H1 (cell line): ENCODE measurements around the gene STK39. TPM values are rescaled to one million over a fixed set of nuclear protein-coding genes. Genes with fewer than 3 reads are reported as not detected.

Experiments
- CTCF ChIA-PET: fragments of 300-600 bp; sonication (Branson Sonifier 250); formaldehyde crosslinking; loops from one replicate; lab custom pipeline; 2021; ENCODE audit not compliant: partially characterized antibody; lab: Charles Lee
- POLR2A ChIA-PET: fragments of 300-600 bp; sonication (Branson Sonifier 250); formaldehyde crosslinking; loops from one replicate; lab custom pipeline; 2021; ENCODE audit warnings: inconsistent platforms; ENCODE audit not compliant: partially characterized antibody; lab: Charles Lee
- DNase-seq, 2 experiments: peaks; one replicate each; pipeline versions ENCODE4 v3.0.0 to v3.0.0-alpha.2; 2010 to 2022; ENCODE audit warnings: low spot score in 2 of 2, low read depth in 1 of 2, mixed read lengths in 1 of 2
- FAIRE-seq: peaks from 2 replicates; lab custom pipeline; 2011; peaks lifted over from hg19 to GRCh38; lab: Jason Lieb, UNC
- H2AFZ ChIP-seq: 2 replicates; pipeline ENCODE4 v1.8.1; 2012; ENCODE audit warnings: low read length, inconsistent platforms
- H2AK5ac ChIP-seq: 2 replicates; pipeline ENCODE4 v1.6.1; 2013; ENCODE audit warnings: low read depth, low read length
- H2BK120ac ChIP-seq: replicated peaks from 2 replicates; pipeline ENCODE3; 2013; ENCODE audit warnings: low read depth, low read length, inconsistent platforms
- H2BK12ac ChIP-seq: 2 replicates; pipeline ENCODE4 v1.6.1; 2013; ENCODE audit warnings: low read depth, low read length
- H2BK15ac ChIP-seq: 2 replicates; pipeline ENCODE4 v1.6.1; 2013; ENCODE audit warnings: low read length
- H2BK20ac ChIP-seq: 2 replicates; pipeline ENCODE4 v1.6.1; 2013; ENCODE audit warnings: low read length
- H2BK5ac ChIP-seq: 2 replicates; pipeline ENCODE4 v1.6.1; 2013; ENCODE audit warnings: low read depth, low read length
- H3K14ac ChIP-seq: 2 replicates; pipeline ENCODE4 v1.6.1; 2013; ENCODE audit warnings: inconsistent platforms; ENCODE audit not compliant: insufficient read length
- H3K18ac ChIP-seq: 2 replicates; pipeline ENCODE4 v1.6.1; 2013; ENCODE audit warnings: low read length; ENCODE audit errors: extremely low read depth
- H3K23ac ChIP-seq: 2 replicates; pipeline ENCODE4 v1.6.1; 2013; ENCODE audit warnings: inconsistent platforms; ENCODE audit not compliant: insufficient read length
- H3K23me2 ChIP-seq: 2 replicates; pipeline ENCODE4 v1.6.1; 2013; ENCODE audit warnings: low read depth, low read length
- H3K27ac ChIP-seq: 2 replicates; pipeline ENCODE4 v1.6.1; 2011; ENCODE audit warnings: low read depth, low read length, inconsistent platforms
- H3K27me3 ChIP-seq, 4 experiments: replicated peaks in 1 of 4; 1 replicate in 1 of 4; 2 replicates in 3 of 4; pipeline versions ENCODE4 v1.6.1 to v1.8.1; 2011 to 2013; ENCODE audit warnings: low read length in 3 of 4, mild to moderate bottlenecking in 3 of 4, inconsistent platforms in 2 of 4, mixed read lengths in 2 of 4, moderate library complexity in 1 of 4; ENCODE audit not compliant: control insufficient read depth in 3 of 4, insufficient read depth in 3 of 4; ENCODE audit errors: extremely low read depth in 1 of 4
- H3K36me3 ChIP-seq, 4 experiments: 2 replicates each; pipeline versions ENCODE4 v1.6.1 to v1.8.1; 2011 to 2013; ENCODE audit warnings: mild to moderate bottlenecking in 4 of 4, low read length in 3 of 4, moderate library complexity in 2 of 4, control low read depth in 1 of 4, inconsistent platforms in 1 of 4; ENCODE audit not compliant: insufficient read depth in 4 of 4, control insufficient read depth in 2 of 4
- H3K4ac ChIP-seq: replicated peaks from 2 replicates; pipeline ENCODE3; 2013; ENCODE audit warnings: low read length, low read depth, mixed read lengths, inconsistent platforms; ENCODE audit not compliant: insufficient read length
- H3K4me1 ChIP-seq, 4 experiments: replicated peaks in 1 of 4; 1 replicate in 1 of 4; 2 replicates in 3 of 4; pipeline versions ENCODE4 v1.6.1 to v1.8.1; 2011 to 2013; ENCODE audit warnings: low read length in 3 of 4, inconsistent platforms in 2 of 4, mixed read lengths in 1 of 4; ENCODE audit not compliant: insufficient read depth in 4 of 4, control insufficient read depth in 3 of 4
- H3K4me2 ChIP-seq, 2 experiments: 2 replicates each; pipeline versions ENCODE4 v1.6.1 to v1.8.1; 2011 to 2013; ENCODE audit warnings: low read depth in 2 of 2, low read length in 2 of 2, control low read depth in 1 of 2, inconsistent platforms in 1 of 2, mild to moderate bottlenecking in 1 of 2; ENCODE audit not compliant: insufficient read depth in 1 of 2
- H3K4me3 ChIP-seq, 4 experiments: fragments of 200-600, 300-600 bp in 1 of 4; sonication (generic), shearing (Covaris generic), sonication (Bioruptor Twin) in 1 of 4; 2 replicates each; pipeline versions ENCODE4 v1.5.1 to v1.8.1; 2011 to 2016; ENCODE audit warnings: low read length in 4 of 4, low read depth in 3 of 4, control low read depth in 2 of 4, inconsistent platforms in 2 of 4, mild to moderate bottlenecking in 2 of 4, mixed read lengths in 1 of 4, moderate library complexity in 1 of 4; ENCODE audit not compliant: insufficient read depth in 2 of 4; ENCODE audit errors: extremely low read depth in 1 of 4
- H3K56ac ChIP-seq: replicated peaks from 2 replicates; pipeline ENCODE3; 2013; ENCODE audit warnings: low read depth, mild to moderate bottlenecking, mixed read lengths, low read length, inconsistent platforms; ENCODE audit not compliant: insufficient read length
- H3K79me1 ChIP-seq: 2 replicates; pipeline ENCODE4 v1.6.1; 2013; ENCODE audit warnings: low read depth, low read length, control low read depth
- H3K79me2 ChIP-seq, 2 experiments: 2 replicates each; pipeline versions ENCODE4 v1.6.1 to v1.8.1; 2012 to 2013; ENCODE audit warnings: low read length in 2 of 2, mild to moderate bottlenecking in 2 of 2, inconsistent platforms in 1 of 2; ENCODE audit not compliant: insufficient read depth in 2 of 2, control insufficient read depth in 1 of 2
- H3K9ac ChIP-seq, 4 experiments: replicated peaks in 1 of 4; 1 replicate in 1 of 4; 2 replicates in 3 of 4; pipeline versions ENCODE4 v1.6.1 to v1.8.1; 2011 to 2013; ENCODE audit warnings: low read depth in 3 of 4, low read length in 3 of 4, control low read depth in 2 of 4, mild to moderate bottlenecking in 2 of 4, moderate library complexity in 2 of 4, inconsistent platforms in 1 of 4; ENCODE audit errors: extremely low read depth in 1 of 4
- H3K9me3 ChIP-seq, 2 experiments: 2 replicates each; pipeline versions ENCODE4 v1.6.1 to v1.8.1; 2012 to 2013; ENCODE audit warnings: mild to moderate bottlenecking in 2 of 2, moderate library complexity in 2 of 2, control low read depth in 1 of 2, inconsistent platforms in 1 of 2, low read depth in 1 of 2, low read length in 1 of 2, mixed read lengths in 1 of 2; ENCODE audit not compliant: insufficient read depth in 2 of 2
- H4K20me1 ChIP-seq, 2 experiments: replicated peaks in 1 of 2; 2 replicates each; pipeline versions ENCODE3 to v1.8.1; 2011 to 2013; ENCODE audit warnings: inconsistent platforms in 2 of 2, low read length in 2 of 2, mild to moderate bottlenecking in 1 of 2; ENCODE audit not compliant: insufficient read depth in 2 of 2, control insufficient read depth in 1 of 2
- H4K5ac ChIP-seq: 2 replicates; pipeline ENCODE4 v1.6.1; 2013; ENCODE audit warnings: low read length, low read depth, mixed read lengths, inconsistent platforms; ENCODE audit not compliant: insufficient read length
- H4K8ac ChIP-seq: 2 replicates; pipeline ENCODE4 v1.8.0; 2013; ENCODE audit warnings: mild to moderate bottlenecking, moderate library complexity, low read length, inconsistent platforms; ENCODE audit not compliant: insufficient read depth; ENCODE audit errors: extremely low read depth
- H4K91ac ChIP-seq: replicated peaks from 2 replicates; pipeline ENCODE3; 2013; ENCODE audit warnings: low read length, mixed read lengths, inconsistent platforms; ENCODE audit not compliant: insufficient read length
- BRCA1 ChIP-seq: IDR thresholded peaks from 2 replicates; pipeline ENCODE4 v1.6.1; 2012; ENCODE audit warnings: low read depth, low read length, improper control_type of control experiment
- WGBS, 2 experiments: shearing (Covaris generic) in 1 of 2; methylation state at CpG; one replicate each; pipeline versions ENCODE4 v1.1.6 to v1.1.7; 2013 to 2015; ENCODE audit warnings: low lambda C conversion rate in 2 of 2, mixed read lengths in 2 of 2, inconsistent platforms in 1 of 2, low coverage in 1 of 2, missing lambda C conversion rate in 1 of 2; ENCODE audit not compliant: insufficient replicate concordance in 2 of 2, insufficient coverage in 1 of 2, insufficient read length in 1 of 2; ENCODE audit errors: extremely low coverage in 1 of 2, missing lambda C conversion rate in 1 of 2; 5-methylcytosine and 5-hydroxymethylcytosine counted together
- polyA plus RNA-seq, 7 experiments: library from polyadenylated mRNA; depleted of rRNA in 3 of 7; stranded (reverse) in 5 of 7; unstranded in 2 of 7; fragments of >200 nt in 5 of 7; fragments of 200-250 nt in 2 of 7; gene quantifications; 1 replicate in 5 of 7; 2 replicates in 1 of 7; 4 replicates in 1 of 7; pipeline versions ENCODE4 v1.2.1 to v1.2.3, GENCODE V29; 2011 to 2013; ENCODE audit warnings: missing spikeins in 2 of 7, mixed read lengths in 2 of 7
- total RNA-seq: library from RNA; stranded (reverse); fragmentation: NEBNext Ultra II Directional; extraction: Animal tissue kit (Norgen Biotek cat#: 25700); gene quantifications from 2 replicates; pipeline ENCODE4 v1.2.1, GENCODE V29; 2021
- TF ChIP-seq, protein P1 (sequence below): IDR thresholded peaks from 2 replicates; pipeline ENCODE4 v1.6.1; 2011; ENCODE audit warnings: low read depth, mild to moderate bottlenecking, low read length; ENCODE audit not compliant: insufficient read depth

STK39 gene
- total and polyA plus RNA-seq, 2 of the 8 experiments (the other 6 are each of a cell fraction or from before 2014, with no cell fraction given), result 13.7 to 23.8 TPM

DNA sequence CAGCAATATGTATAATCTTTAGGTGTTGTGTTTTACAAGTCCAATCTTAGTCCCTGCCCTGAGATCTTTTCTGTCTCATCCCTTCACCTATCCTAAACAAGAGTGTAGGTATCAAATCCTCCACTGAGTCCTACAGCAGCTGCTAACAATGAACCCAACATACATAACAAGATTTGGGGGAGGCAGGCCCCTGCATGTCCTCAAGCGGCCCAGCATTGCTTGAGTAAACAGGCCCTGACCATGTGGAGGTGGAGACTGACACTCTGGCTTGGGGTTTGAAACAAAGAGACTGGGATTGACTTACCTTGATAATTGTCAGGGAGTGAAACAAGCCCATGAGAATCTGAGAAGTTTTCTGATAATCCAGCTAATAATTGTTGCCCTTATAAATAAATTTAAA, 213.4 kb downstream of the STK39 start:
- Histone ChIP-seq H4K20me1 (no peaks in the 10 kb centered on the region), H3K36me3 (no peaks in the 10 kb centered on the region), H4K5ac (no peak overlapping the region), H2BK5ac (no peak overlapping the region), H2BK20ac (no peak overlapping the region), H2BK15ac (no peak overlapping the region), H2AK5ac (no peak overlapping the region), H3K23ac (no peak overlapping the region), H3K9me3 (no peaks in the 10 kb centered on the region), H4K8ac (no peak overlapping the region), H3K9ac (no peak overlapping the region), H3K14ac (no peak overlapping the region), H2BK12ac (no peak overlapping the region), H3K79me2 (no peaks in the 10 kb centered on the region), H3K4me2 (no peak overlapping the region), H3K4me1 (no peaks in the 10 kb centered on the region), H3K27ac (no peak overlapping the region), H3K18ac (no peak overlapping the region), H3K27me3 (no peaks in the 10 kb centered on the region), H3K4ac (no peak overlapping the region), H2AFZ (no peak overlapping the region), H3K79me1 (no peaks in the 10 kb centered on the region; the same call in 1 of the 2 replicates), H3K56ac (no peak overlapping the region), H4K91ac (no peak overlapping the region), H2BK120ac (no peak overlapping the region), H3K23me2 (no peaks in the 10 kb centered on the region), H3K4me3 (no peak overlapping the region)
- ChIA-PET POLR2A (no interaction called here), CTCF (interaction anchor here (0.7 to 2.2 kb wide), 7 partner anchors 8 to 20 kb away, joined by 3 to 8 read pairs (median 3); no protein-coding TSS in a partner anchor)
- FAIRE-seq (no peak), DNase-seq (no peak)
- 75% methylated on average over 1 of the region's 1 CpG; no CpG with 5 or more reads in 1 of the 2 experiments for WGBS, 2 experiments
- TF ChIP-seq BRCA1, result no peak
- TF ChIP-seq, protein P1, sequence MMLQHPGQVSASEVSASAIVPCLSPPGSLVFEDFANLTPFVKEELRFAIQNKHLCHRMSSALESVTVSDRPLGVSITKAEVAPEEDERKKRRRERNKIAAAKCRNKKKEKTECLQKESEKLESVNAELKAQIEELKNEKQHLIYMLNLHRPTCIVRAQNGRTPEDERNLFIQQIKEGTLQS, result no peak
